Kidney (tissue), 14 donors: Measurements from ENCODE around the gene ECSCR. TPM values are rescaled to one million over a fixed set of nuclear protein-coding genes. Genes with fewer than 3 reads are reported as not detected.

Source experiments
- DNase-seq, 5 donors: peaks; one replicate each; pipeline ENCODE4 v3.0.0-alpha.2; 2013 to 2020
- FAIRE-seq: peaks from 2 replicates; lab custom pipeline; 2012; peaks lifted over from hg19 to GRCh38; lab: Jason Lieb, UNC
- H3K27ac ChIP-seq, 2 donors: one replicate each; pipeline ENCODE4 v1.7.0; 2013; ENCODE audit warnings: low read depth in 2 of 2, low read length in 2 of 2, inconsistent platforms in 1 of 2
- H3K27me3 ChIP-seq: one replicate; pipeline ENCODE4 v1.7.1; 2013; ENCODE audit warnings: low read length, inconsistent platforms; ENCODE audit not compliant: control insufficient read depth, insufficient read depth
- H3K36me3 ChIP-seq, 3 donors: one replicate each; pipeline versions ENCODE4 v1.7.0 to v1.7.1; 2013; ENCODE audit warnings: low read length in 3 of 3, control low read depth in 1 of 3, inconsistent platforms in 1 of 3; ENCODE audit not compliant: insufficient read depth in 3 of 3, control insufficient read depth in 2 of 3
- H3K4me1 ChIP-seq, 3 donors: one replicate each; pipeline versions ENCODE4 v1.7.0 to v1.7.1; 2013; ENCODE audit warnings: low read length in 3 of 3, inconsistent platforms in 1 of 3, low read depth in 1 of 3; ENCODE audit not compliant: control insufficient read depth in 2 of 3, insufficient read depth in 2 of 3
- H3K4me3 ChIP-seq, 3 donors: one replicate each; pipeline versions ENCODE4 v1.7.0 to v1.8.1; 2013; ENCODE audit warnings: low read length in 3 of 3, control low read depth in 1 of 3, inconsistent platforms in 1 of 3
- H3K9ac ChIP-seq, 3 donors: one replicate each; pipeline versions ENCODE4 v1.7.0 to v1.7.1; 2013; ENCODE audit warnings: low read length in 3 of 3, control low read depth in 1 of 3, inconsistent platforms in 1 of 3
- H3K9me3 ChIP-seq, 3 donors: one replicate each; pipeline versions ENCODE4 v1.7.0 to v1.7.1; 2013; ENCODE audit warnings: low read length in 3 of 3, control low read depth in 1 of 3, inconsistent platforms in 1 of 3; ENCODE audit not compliant: control insufficient read depth in 2 of 3, insufficient read depth in 1 of 3
- CTCF ChIP-seq: IDR thresholded peaks from 3 replicates; pipeline ENCODE4 v1.5.1; 2012; ENCODE audit warnings: mild to moderate bottlenecking, moderate library complexity, borderline replicate concordance; ENCODE audit not compliant: insufficient read depth; ENCODE audit errors: extremely low read depth
- intact Hi-C: fragments of 100-400 bp; cut with DNase I; formaldehyde crosslinking; loops from one replicate; pipeline ENCODE4 v1.11.1; 2022
- polyA plus RNA-seq: library from polyadenylated mRNA; stranded (reverse); fragments of 350-450 nt; fragmentation: Illumina TruSeq; extraction: RNeasy Lipid Tissue Mini Kit (QIAGEN cat#74804); gene quantifications from one replicate; pipeline ENCODE4 v1.2.3, GENCODE V29; 2014; ENCODE audit warnings: low read depth, low replicate concordance; ENCODE audit not compliant: insufficient read depth
- total RNA-seq: library from RNA; stranded (reverse); fragmentation: NEBNext Ultra II Directional; extraction: Animal tissue kit (Norgen Biotek cat#: 25700); gene quantifications from one replicate; pipeline ENCODE4 v1.2.1, GENCODE V29; 2021
- donor health status: control.
- donor health status: control.
- donor health status: control.
- donor health status: control.
- donor health status: control.
- donor health status: DM: yes; HTN: yes; CAD: no.
- donor health status: Normal renal cell carcinoma (clear cell type).

Gene ECSCR
- total and polyA plus RNA-seq, 2 donors from 2014 or later, result 31.9 to 34.9 TPM

GRCh38 chr5:139453683-139454567, 8.6 kb downstream of the ECSCR start:
- no peaks in the 10 kb centered on the region for H3K36me3 ChIP-seq
- DNase-seq (no peak), FAIRE-seq (no peak)
- no peak for TF ChIP-seq CTCF
- peak overlapping the region in 1 of 3 donors; percentile 11 for H3K4me3 ChIP-seq
- no peaks in the 10 kb centered on the region for H3K4me1 ChIP-seq
- intact Hi-C loops, result no loop called here
- no peaks in the 10 kb centered on the region for H3K9me3 ChIP-seq
- no peak overlapping the region for H3K9ac ChIP-seq
- no peak overlapping the region for H3K27ac ChIP-seq
- H3K27me3 ChIP-seq, result no peaks in the 10 kb centered on the region

- intact Hi-C loops, result no loop called here
- no peak overlapping the region for H3K27ac ChIP-seq
- H3K27me3 ChIP-seq, result no peaks in the 10 kb centered on the region
- H3K36me3 ChIP-seq, result no peaks in the 10 kb centered on the region
- H3K4me3 ChIP-seq, result no peak overlapping the region
- H3K9ac ChIP-seq, result no peak overlapping the region
- DNase-seq (no peak), FAIRE-seq (no peak)
- TF ChIP-seq CTCF, result no peak
- H3K4me1 ChIP-seq, result no peaks in the 10 kb centered on the region
- no peaks in the 10 kb centered on the region for H3K9me3 ChIP-seq
Observed at GRCh38 chr5:139451878-139452660, 10.5 kb downstream of the ECSCR start.

GRCh38 chr5:139451176-139451575, 11.4 kb downstream of the ECSCR start:
- Histone ChIP-seq H3K36me3 (no peaks in the 10 kb centered on the region), H3K9ac (no peak overlapping the region), H3K27me3 (no peaks in the 10 kb centered on the region), H3K27ac (no peak overlapping the region), H3K4me1 (no peaks in the 10 kb centered on the region), H3K4me3 (no peak overlapping the region), H3K9me3 (no peaks in the 10 kb centered on the region)
- FAIRE-seq, result no peak
- no peak for TF ChIP-seq CTCF
- intact Hi-C loops, result no loop called here
- no peak for DNase-seq
